A549 treated with RU486 at 1 μM for 4 hours (cell line): Measurements from ENCODE around the gene C3orf38. TPM values are rescaled to one million over a fixed set of nuclear protein-coding genes. Genes with fewer than 3 reads are reported as not detected.

Experiments
- total RNA-seq: library from RNA; stranded (reverse); fragments of 200-300 nt; extraction: Qiagen RNA extraction; gene quantifications from 5 replicates; pipeline ENCODE4 v1.2.3, GENCODE V29; 2022; ENCODE audit warnings: low read depth

C3orf38 gene
- total RNA-seq: 12.7 to 23.0 TPM (median 17.5 TPM) in 5 replicates

GRCh38 chr3:88149509-88150362 is at the start of gene C3orf38:
TSS of gene C3orf38 (plus strand) at chr3:88149959. CDS start at chr3:88150053, 94 bp downstream.

Other genes starting within 250 kb of the C3orf38 start
- gene CGGBP1, start 91.0 kb upstream of the C3orf38 start, total RNA-seq: 33.6 to 39.5 TPM (median 37.7 TPM) in 5 replicates
- 2.6 to 4.1 TPM (median 3.5 TPM) in 5 replicates for gene ZNF654, start 90.7 kb upstream of the C3orf38 start, total RNA-seq